GM12874 (cell line): Measurements from ENCODE around the gene SIGLEC14.

Experiments used
- TF ChIP-seq, protein P1 (sequence below): IDR thresholded peaks from 2 replicates; pipeline ENCODE4 v1.5.1; 2011; ENCODE audit warnings: low read depth, mild to moderate bottlenecking, control low read depth, low read length, moderate library complexity; ENCODE audit not compliant: insufficient read depth

The SIGLEC14 gene

DNA sequence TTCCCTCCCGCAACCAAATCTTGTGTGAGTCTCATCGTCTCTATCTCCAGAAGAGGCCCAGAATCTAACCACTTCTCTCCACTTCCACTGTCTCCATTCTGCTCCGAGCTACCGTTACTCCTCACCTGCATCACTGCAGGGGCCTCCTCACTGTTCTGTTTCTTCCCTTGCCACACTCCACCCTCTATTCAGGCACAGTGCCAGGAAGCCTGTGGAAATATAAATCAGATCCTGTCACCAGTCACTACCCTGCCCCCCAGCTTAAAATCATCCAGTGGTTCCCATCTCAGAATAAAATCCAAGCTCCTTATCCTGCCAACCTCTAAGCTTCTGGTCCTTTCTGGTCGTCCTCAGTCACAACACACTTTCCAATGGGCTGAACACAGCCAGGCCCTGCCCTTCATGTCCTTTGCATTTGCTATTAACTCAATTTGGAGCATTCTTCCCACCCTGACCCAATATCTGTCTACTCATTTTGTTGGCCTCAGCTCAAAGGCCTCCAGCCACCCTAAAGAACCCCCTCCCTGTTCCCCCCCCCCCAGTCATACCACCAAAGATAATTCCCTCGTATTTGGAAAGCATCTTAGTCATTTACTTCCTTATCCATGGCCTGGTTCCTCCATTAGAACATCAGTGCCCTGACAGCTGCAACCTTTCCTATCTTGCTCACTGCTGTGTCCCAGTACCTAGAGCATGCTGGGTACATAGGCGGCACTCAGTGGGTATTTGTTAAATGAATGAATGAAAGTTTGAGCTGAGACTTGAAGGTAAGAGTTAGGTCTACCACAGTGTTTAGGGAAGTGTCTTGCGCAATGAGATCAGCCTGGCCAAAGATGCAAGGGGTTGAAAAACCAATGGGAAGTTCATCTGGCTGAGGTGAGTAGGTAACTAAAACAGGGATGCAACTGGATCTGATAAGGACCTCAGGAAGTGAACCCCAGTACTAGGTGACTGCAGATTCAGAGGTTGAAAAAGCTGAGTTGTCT is 51.1 kb downstream of the SIGLEC14 start:
- TF ChIP-seq, protein P1, sequence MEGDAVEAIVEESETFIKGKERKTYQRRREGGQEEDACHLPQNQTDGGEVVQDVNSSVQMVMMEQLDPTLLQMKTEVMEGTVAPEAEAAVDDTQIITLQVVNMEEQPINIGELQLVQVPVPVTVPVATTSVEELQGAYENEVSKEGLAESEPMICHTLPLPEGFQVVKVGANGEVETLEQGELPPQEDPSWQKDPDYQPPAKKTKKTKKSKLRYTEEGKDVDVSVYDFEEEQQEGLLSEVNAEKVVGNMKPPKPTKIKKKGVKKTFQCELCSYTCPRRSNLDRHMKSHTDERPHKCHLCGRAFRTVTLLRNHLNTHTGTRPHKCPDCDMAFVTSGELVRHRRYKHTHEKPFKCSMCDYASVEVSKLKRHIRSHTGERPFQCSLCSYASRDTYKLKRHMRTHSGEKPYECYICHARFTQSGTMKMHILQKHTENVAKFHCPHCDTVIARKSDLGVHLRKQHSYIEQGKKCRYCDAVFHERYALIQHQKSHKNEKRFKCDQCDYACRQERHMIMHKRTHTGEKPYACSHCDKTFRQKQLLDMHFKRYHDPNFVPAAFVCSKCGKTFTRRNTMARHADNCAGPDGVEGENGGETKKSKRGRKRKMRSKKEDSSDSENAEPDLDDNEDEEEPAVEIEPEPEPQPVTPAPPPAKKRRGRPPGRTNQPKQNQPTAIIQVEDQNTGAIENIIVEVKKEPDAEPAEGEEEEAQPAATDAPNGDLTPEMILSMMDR: no peak

DNA sequence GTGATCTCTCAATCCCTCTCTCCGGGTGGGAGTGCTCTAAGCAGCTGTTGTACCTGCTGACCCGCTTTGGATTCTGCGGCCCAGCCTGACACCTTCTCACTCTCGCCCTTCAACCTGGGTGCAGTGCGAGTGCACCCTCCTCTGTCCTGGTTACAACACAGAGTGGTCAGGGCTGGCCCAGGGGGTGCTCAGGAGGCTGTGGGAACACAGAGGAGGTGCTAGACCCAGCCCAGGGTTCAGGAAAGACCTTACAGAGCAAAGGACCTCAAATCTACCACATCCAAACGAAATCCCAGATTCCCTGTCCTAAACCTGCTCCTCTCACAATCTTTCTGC is 51.9 kb downstream of the SIGLEC14 start:
- TF ChIP-seq, protein P1: no peak

DNA sequence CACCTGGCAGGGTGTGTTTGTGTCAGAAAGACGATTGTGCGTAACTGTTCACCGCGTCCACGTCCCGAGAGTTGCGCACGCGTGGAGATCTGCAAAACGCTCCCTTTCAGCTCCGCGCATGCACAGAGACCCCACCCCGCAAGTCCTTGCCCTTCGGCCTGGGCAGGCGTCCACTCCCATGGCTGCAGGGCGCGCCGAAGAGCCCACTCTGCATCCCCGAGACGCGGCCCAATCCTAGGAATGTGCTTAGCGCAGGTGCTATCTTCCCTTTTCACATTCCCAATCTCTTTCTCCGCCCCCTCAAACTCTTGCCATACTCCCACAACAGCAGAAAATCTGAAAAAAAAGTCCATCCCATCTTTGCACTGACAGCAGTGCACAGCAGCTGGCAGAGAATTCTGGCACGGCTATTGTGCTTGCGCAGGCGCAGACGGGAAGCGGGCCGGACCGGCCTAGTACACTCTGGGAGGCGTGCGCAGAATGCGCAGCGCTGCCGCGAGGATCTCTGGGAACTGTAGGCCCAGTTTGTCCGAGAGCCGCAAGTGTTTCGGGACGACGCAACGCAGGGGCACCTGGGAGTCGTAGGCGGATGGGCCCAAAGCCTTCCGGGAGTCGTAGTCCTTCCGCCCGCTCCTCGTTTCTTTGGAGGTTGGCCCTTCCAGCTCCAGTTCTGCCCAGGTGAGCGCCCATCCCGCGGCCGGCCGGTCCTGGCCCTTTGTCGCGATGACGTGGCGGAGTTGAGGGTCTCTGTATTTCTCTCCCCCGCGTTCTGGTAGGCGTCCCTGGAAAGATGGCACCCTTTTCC is 52.5 kb downstream of the SIGLEC14 start:
- TF ChIP-seq, protein P1: no peak

DNA sequence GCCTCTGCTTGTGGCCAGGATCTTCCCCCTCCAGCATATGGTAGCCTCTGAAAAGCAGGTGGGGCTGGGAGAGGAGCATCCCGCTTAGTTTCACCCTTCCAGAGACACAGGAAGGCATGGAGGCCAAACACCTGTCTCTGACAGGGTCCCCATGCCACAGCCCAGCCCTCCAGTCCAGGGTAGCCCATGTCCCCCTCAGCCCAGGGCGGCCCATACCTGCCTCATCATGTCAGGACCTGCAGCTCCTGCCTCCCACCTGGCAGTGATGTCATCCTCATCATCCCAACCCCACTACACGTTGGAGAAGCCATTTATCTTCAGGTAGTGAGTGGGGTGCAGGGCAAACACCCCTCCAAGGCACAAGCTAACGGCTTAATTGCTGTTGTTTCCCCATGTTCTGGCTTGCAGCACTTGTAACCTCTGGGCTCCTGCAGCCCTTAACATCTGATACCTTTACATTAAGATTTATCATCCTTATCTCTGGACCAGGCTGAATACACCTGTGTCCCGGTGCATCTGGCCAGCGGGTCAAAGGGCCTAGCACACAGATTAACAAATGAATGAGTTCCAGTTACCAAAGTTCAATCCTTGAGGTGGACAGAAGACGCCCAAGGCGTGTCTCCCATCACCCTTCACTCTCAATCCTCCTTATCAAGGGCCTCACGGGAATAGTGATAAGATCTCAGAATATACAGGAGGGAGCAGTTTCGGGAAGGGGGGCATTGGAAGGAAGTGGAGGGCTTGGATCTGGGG is 53.3 kb downstream of the SIGLEC14 start:
- TF ChIP-seq, protein P1: no peak
